DND-41 (cell line): ENCODE results near the gene ADM.

Experiments used
- ATAC-seq: fragments of 200-7000 bp; cut with Tn5 transposase; 3 replicates; pipeline ENCODE4 v1.9.1; 2021; ENCODE audit warnings: low read depth; ENCODE audit not compliant: insufficient read depth
- DNase-seq: peaks from one replicate; pipeline ENCODE4 v3.0.0-alpha.2; 2020
- H2AFZ ChIP-seq: 2 replicates; pipeline ENCODE4 v1.6.0; 2012; ENCODE audit warnings: low read depth, low read length
- H3K27ac ChIP-seq: 2 replicates; pipeline ENCODE4 v1.5.1; 2012; ENCODE audit warnings: low read length, inconsistent platforms
- H3K27me3 ChIP-seq: fragments of 200-600 bp; sonication (generic); 2 replicates; pipeline ENCODE4 v1.6.0; 2012; ENCODE audit warnings: low read length, mild to moderate bottlenecking, inconsistent platforms; ENCODE audit not compliant: insufficient read depth, poor library complexity
- H3K36me3 ChIP-seq: 2 replicates; pipeline ENCODE4 v1.5.1; 2012; ENCODE audit warnings: low read length, inconsistent platforms; ENCODE audit not compliant: insufficient read depth
- H3K4me1 ChIP-seq: 2 replicates; pipeline ENCODE4 v1.5.1; 2012; ENCODE audit warnings: mild to moderate bottlenecking, low read length; ENCODE audit not compliant: insufficient read depth
- H3K4me2 ChIP-seq: 2 replicates; pipeline ENCODE4 v1.6.0; 2012; ENCODE audit warnings: mild to moderate bottlenecking, moderate library complexity, low read length, inconsistent platforms; ENCODE audit not compliant: insufficient read depth
- H3K4me3 ChIP-seq, 2 experiments: fragments of 200-600 bp in 1 of 2; shearing (Covaris generic) in 1 of 2; 2 replicates each; pipeline ENCODE4 v1.5.1; 2012 to 2016; ENCODE audit warnings: inconsistent platforms in 2 of 2, low read length in 2 of 2, mild to moderate bottlenecking in 2 of 2, low read depth in 1 of 2, moderate library complexity in 1 of 2
- H3K79me2 ChIP-seq: 2 replicates; pipeline ENCODE4 v1.6.0; 2012; ENCODE audit warnings: low read length, inconsistent platforms; ENCODE audit not compliant: insufficient read depth
- H3K9ac ChIP-seq: 2 replicates; pipeline ENCODE4 v1.6.0; 2012; ENCODE audit warnings: low read depth, mild to moderate bottlenecking, inconsistent platforms, low read length, moderate library complexity
- H3K9me3 ChIP-seq: 2 replicates; pipeline ENCODE4 v1.5.1; 2012; ENCODE audit warnings: low read length, moderate library complexity, mild to moderate bottlenecking, inconsistent platforms; ENCODE audit not compliant: insufficient read depth, severe bottlenecking
- H4K20me1 ChIP-seq: 2 replicates; pipeline ENCODE4 v1.6.0; 2012; ENCODE audit warnings: low read length; ENCODE audit not compliant: insufficient read depth
- CTCF ChIP-seq: IDR thresholded peaks from 2 replicates; pipeline ENCODE4 v1.5.1; 2012; ENCODE audit warnings: borderline replicate concordance, low read length, moderate library complexity, mild to moderate bottlenecking; ENCODE audit not compliant: poor library complexity, severe bottlenecking; ENCODE audit errors: extremely low read depth
- EZH2 ChIP-seq: IDR thresholded peaks from 3 replicates; pipeline ENCODE4 v1.6.1; 2012; ENCODE audit warnings: borderline replicate concordance, low read depth, mild to moderate bottlenecking, moderate library complexity, low read length, inconsistent platforms; ENCODE audit not compliant: severe bottlenecking

ADM gene

GRCh38 chr11:10349806-10350205 is 44.9 kb downstream of the ADM start:
- Histone ChIP-seq H3K27me3 (peaks cover 12% of the 10 kb centered on the region), H3K9me3 (no peaks in the 10 kb centered on the region), H3K79me2 (no peaks in the 10 kb centered on the region), H3K4me2 (no peak overlapping the region), H4K20me1 (no peaks in the 10 kb centered on the region), H3K36me3 (no peaks in the 10 kb centered on the region), H2AFZ (no peak overlapping the region), H3K9ac (no peak overlapping the region), H3K27ac (no peak overlapping the region), H3K4me1 (no peaks in the 10 kb centered on the region), H3K4me3 (no peak overlapping the region)
- DNase-seq, result no peak
- no peak for ATAC-seq
- no peak for TF ChIP-seq EZH2
- TF ChIP-seq CTCF, result no peak

DNA sequence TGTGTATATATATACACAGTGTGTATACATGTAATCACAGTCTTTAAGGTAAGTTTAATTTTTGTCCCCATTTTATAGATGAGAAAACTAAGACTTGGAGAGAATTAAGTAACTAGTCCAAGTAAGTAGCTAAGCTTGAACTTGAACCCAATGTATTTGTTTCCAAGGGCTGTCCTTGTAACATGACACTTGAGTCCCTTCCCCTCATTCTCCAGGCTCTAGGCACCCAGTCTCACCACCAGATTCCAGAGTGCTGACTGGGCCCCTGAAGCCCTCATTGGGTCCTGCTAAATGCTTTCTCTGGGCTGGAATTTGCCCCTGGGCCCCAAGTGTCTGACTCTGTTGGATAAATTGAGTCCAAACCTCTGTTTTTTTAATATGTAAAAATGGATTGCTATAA is 45.5 kb downstream of the ADM start:
- H3K27ac ChIP-seq, result no peak overlapping the region

DNA sequence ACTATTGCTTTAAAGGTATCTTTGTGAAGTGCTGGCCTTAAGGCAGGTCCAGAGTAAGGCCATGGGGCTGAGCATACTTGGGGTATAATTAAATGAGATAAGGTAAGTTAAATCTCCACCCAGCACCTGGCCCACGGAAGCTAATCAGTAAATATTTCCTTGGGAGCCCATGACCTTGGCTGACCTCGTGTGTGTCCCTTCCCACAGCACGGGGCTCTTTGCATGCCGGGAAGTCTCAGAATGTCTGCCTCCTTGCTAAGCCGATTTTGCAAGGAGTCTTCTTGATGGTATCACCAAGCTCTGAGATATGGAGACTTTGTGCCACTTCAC is 46.5 kb downstream of the ADM start:
- Histone ChIP-seq H3K9ac (no peak overlapping the region), H3K36me3 (no peaks in the 10 kb centered on the region), H3K4me2 (no peak overlapping the region), H3K79me2 (no peaks in the 10 kb centered on the region), H3K9me3 (no peaks in the 10 kb centered on the region), H3K4me1 (no peaks in the 10 kb centered on the region), H2AFZ (no peak overlapping the region), H3K4me3 (no peak overlapping the region), H4K20me1 (no peaks in the 10 kb centered on the region), H3K27me3 (peaks cover 12% of the 10 kb centered on the region), H3K27ac (no peak overlapping the region)
- no peak for ATAC-seq
- no peak for TF ChIP-seq EZH2
- no peak for TF ChIP-seq CTCF
- no peak for DNase-seq

More for the DNA sequence above, 45.5 kb downstream of the ADM start:
- DNase-seq, result no peak
- no peaks in the 10 kb centered on the region for H3K79me2 ChIP-seq
- no peaks in the 10 kb centered on the region for H3K4me1 ChIP-seq
- H3K9me3 ChIP-seq, result no peaks in the 10 kb centered on the region
- H3K36me3 ChIP-seq, result no peaks in the 10 kb centered on the region
- peaks cover 12% of the 10 kb centered on the region for H3K27me3 ChIP-seq
- no peak for TF ChIP-seq CTCF
- TF ChIP-seq EZH2, result no peak
- no peak overlapping the region for H3K4me2 ChIP-seq
- no peak overlapping the region for H3K4me3 ChIP-seq
- ATAC-seq, result no peak
- no peak overlapping the region for H3K9ac ChIP-seq
- H4K20me1 ChIP-seq, result no peaks in the 10 kb centered on the region
- no peak overlapping the region for H2AFZ ChIP-seq

DNA sequence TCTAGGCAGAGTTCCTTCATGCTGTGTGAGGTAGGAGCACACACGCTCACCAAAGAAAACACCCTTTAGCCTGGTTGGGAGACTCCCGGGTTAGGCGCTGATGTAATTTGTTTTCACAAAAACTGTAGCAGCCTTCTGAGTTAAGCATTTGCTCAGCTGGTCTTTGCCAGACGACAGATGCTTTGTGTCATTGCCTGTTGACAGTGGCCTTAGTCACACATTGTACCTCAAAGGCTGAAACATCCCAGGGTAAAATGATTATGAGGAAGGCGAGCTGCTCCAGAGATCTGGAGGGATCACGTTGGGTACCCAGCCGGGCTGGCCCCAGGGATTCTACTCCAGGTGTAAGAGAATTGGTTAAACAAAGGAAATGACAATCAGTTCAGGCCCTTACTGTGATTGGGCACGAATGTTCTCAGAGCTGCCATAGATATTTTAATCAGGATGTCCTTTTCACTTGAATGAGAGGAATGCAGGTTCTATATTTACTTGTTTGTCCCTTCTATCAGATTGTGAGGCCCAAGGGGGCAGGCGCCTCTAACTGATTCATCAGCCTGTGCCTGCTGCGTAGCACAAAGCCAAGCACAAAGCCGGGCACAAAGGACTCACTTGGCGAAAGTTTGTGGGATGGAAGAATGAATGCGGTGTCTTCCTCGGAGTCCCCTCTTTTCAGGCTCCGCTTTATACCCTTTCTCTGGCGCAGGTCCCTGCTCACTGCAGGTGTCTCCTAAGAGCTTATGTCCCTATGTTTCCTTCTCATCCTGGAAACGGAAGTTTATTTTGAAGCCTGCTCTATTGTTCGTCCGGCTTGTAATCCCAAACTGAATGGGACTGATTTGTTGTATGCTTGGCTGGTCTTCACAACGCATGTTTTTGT is 47.1 kb downstream of the ADM start:
- Histone ChIP-seq H3K27ac (no peak overlapping the region), H3K4me2 (no peak overlapping the region), H3K4me3 (no peak overlapping the region), H3K27me3 (peaks cover 12% of the 10 kb centered on the region), H3K36me3 (no peaks in the 10 kb centered on the region), H3K4me1 (no peaks in the 10 kb centered on the region), H2AFZ (no peak overlapping the region), H3K79me2 (no peaks in the 10 kb centered on the region), H3K9ac (no peak overlapping the region), H3K9me3 (no peaks in the 10 kb centered on the region), H4K20me1 (no peaks in the 10 kb centered on the region)
- no peak for DNase-seq
- ATAC-seq, result no peak
- TF ChIP-seq CTCF, result no peak
- TF ChIP-seq EZH2, result no peak
